Activated CD4-positive, alpha-beta memory T cell treated with anti-CD3 and anti-CD28 coated beads, Interleukin-2, amount 10 ng/mL, durations not matched to agents 7 days and 5 days (primary cell): Measurements from ENCODE around the gene MIA. TPM values are rescaled to one million over a fixed set of nuclear protein-coding genes. Genes with fewer than 3 reads are reported as not detected.
"Not testable (repeated sequence)": the region's sequence is repeated elsewhere in the genome, so short reads cannot be mapped to it uniquely, and the experiment has no call there.

Source experiments
- CTCF ChIA-PET: fragments of 350-600 bp; sonication (Branson Sonifier 250); formaldehyde crosslinking; loops from one replicate; lab custom pipeline; 2021; ENCODE audit warnings: antibody characterized with exemption, inconsistent platforms; lab: Charles Lee
- POLR2A ChIA-PET: fragments of 350-600 bp; sonication (Branson Sonifier 250); formaldehyde crosslinking; loops from one replicate; lab custom pipeline; 2021; ENCODE audit warnings: antibody characterized with exemption; lab: Charles Lee
- DNase-seq: peaks from one replicate; pipeline ENCODE4 v3.0.0-alpha.2; 2020
- H3K27ac Mint-ChIP-seq: one replicate; pipeline ENCODE4 v1.8.0; 2021; ENCODE audit warnings: mild to moderate bottlenecking, mixed read lengths
- H3K27me3 Mint-ChIP-seq: one replicate; pipeline ENCODE4 v1.8.0; 2021; ENCODE audit warnings: mixed read lengths
- H3K36me3 Mint-ChIP-seq: one replicate; pipeline ENCODE4 v1.8.0; 2021; ENCODE audit warnings: low read depth, mixed read lengths
- H3K4me1 Mint-ChIP-seq: one replicate; pipeline ENCODE4 v1.8.0; 2021; ENCODE audit warnings: mixed read lengths
- H3K4me3 Mint-ChIP-seq: one replicate; pipeline ENCODE4 v1.8.0; 2021; ENCODE audit warnings: mild to moderate bottlenecking, mixed read lengths
- H3K9me3 Mint-ChIP-seq: one replicate; pipeline ENCODE4 v1.8.0; 2021; ENCODE audit warnings: mixed read lengths
- total RNA-seq, 2 experiments: library from RNA; stranded (reverse); gene quantifications; one replicate each; pipeline ENCODE4 v1.2.3, GENCODE V29; 2021

Gene MIA
- total RNA-seq, 2 experiments from 2014 or later: not detected

GRCh38 chr19:40822161-40822560 is 46.8 kb downstream of the MIA start:
- Mint-ChIP-seq H3K36me3 (peaks cover 7% of the 10 kb centered on the region), H3K27me3 (no peaks in the 10 kb centered on the region), H3K4me3 (no peak overlapping the region), H3K27ac (no peak overlapping the region), H3K9me3 (peaks cover 7% of the 10 kb centered on the region), H3K4me1 (peaks cover 43% of the 10 kb centered on the region)
- ChIA-PET CTCF (no interaction called here), POLR2A (no interaction called here)
- DNase-seq: peak; percentile 12

- CTCF ChIA-PET, H3K27me3 Mint-ChIP-seq, H3K9me3 Mint-ChIP-seq, H3K4me3 Mint-ChIP-seq, H3K36me3 Mint-ChIP-seq, POLR2A ChIA-PET, H3K27ac Mint-ChIP-seq: not testable (repeated sequence)
- peak; percentile 6 for DNase-seq
- H3K4me1 Mint-ChIP-seq: peaks cover 43% of the 10 kb centered on the region
Measured at GRCh38 chr19:40822704-40823553, 47.6 kb downstream of the MIA start.

GRCh38 chr19:40824916-40825315 is 49.6 kb downstream of the MIA start:
- H3K27ac Mint-ChIP-seq, H3K9me3 Mint-ChIP-seq, H3K4me3 Mint-ChIP-seq, H3K27me3 Mint-ChIP-seq, CTCF ChIA-PET, POLR2A ChIA-PET: not testable (repeated sequence)
- peak; percentile 12 for DNase-seq
- Mint-ChIP-seq H3K4me1 (peaks cover 27% of the 10 kb centered on the region), H3K36me3 (peaks cover 13% of the 10 kb centered on the region)

GRCh38 chr19:40825460-40826095 is 50.3 kb downstream of the MIA start:
- peaks cover 27% of the 10 kb centered on the region for H3K4me1 Mint-ChIP-seq
- H3K4me3 Mint-ChIP-seq, H3K9me3 Mint-ChIP-seq, H3K27ac Mint-ChIP-seq, DNase-seq, CTCF ChIA-PET, H3K27me3 Mint-ChIP-seq, POLR2A ChIA-PET: not testable (repeated sequence)
- peaks cover 13% of the 10 kb centered on the region for H3K36me3 Mint-ChIP-seq

GRCh38 chr19:40826312-40826698 is 51.0 kb downstream of the MIA start:
- H3K27me3 Mint-ChIP-seq, DNase-seq, POLR2A ChIA-PET, H3K4me3 Mint-ChIP-seq, H3K9me3 Mint-ChIP-seq, CTCF ChIA-PET: not testable (repeated sequence)
- Mint-ChIP-seq H3K36me3 (peaks cover 13% of the 10 kb centered on the region), H3K4me1 (peaks cover 27% of the 10 kb centered on the region), H3K27ac (peak overlapping the region; percentile 66)

GRCh38 chr19:40826699-40827385 is 51.5 kb downstream of the MIA start:
- H3K27me3 Mint-ChIP-seq, H3K9me3 Mint-ChIP-seq, H3K4me3 Mint-ChIP-seq, POLR2A ChIA-PET: not testable (repeated sequence)
- Mint-ChIP-seq H3K4me1 (peaks cover 27% of the 10 kb centered on the region), H3K36me3 (peaks cover 13% of the 10 kb centered on the region), H3K27ac (peak overlapping the region; percentile 66)
- CTCF ChIA-PET: interaction anchor here (1.6 to 1.7 kb wide), 2 partner anchors 164 to 192 kb away, joined by 4 to 5 read pairs; no protein-coding TSS in a partner anchor
- peak; percentile 75 for DNase-seq

Other genes with a start within 250 kb of the MIA start
- gene SHKBP1, start 198.6 kb upstream of the MIA start, total RNA-seq: 100 to 1,000 TPM; 139 to 150 TPM
- gene LTBP4, start 174.2 kb upstream of the MIA start, total RNA-seq: 100 to 1,000 TPM; 121 to 122 TPM
- 1 to 10 TPM; 4.8 to 5.8 TPM for gene NUMBL, start 84.9 kb upstream of the MIA start, total RNA-seq
- gene COQ8B, start 58.6 kb upstream of the MIA start, total RNA-seq: 10 to 100 TPM; 32.5 to 37.7 TPM
- 1 to 10 TPM; 6.6 to 6.8 TPM for gene ITPKC, start 58.4 kb upstream of the MIA start, total RNA-seq
- gene ACTMAP, start 25.0 kb upstream of the MIA start, total RNA-seq: 10 to 100 TPM; 18.1 to 18.8 TPM
- 100 to 1,000 TPM; 145 to 151 TPM for gene SNRPA, start 24.3 kb upstream of the MIA start, total RNA-seq
- gene RAB4B, start 2.7 kb downstream of the MIA start, total RNA-seq: 10 to 100 TPM; 65.7 to 68.3 TPM
- 100 to 1,000 TPM; 127 to 128 TPM for gene EGLN2, start 23.7 kb downstream of the MIA start, total RNA-seq
- not detected for gene CYP2A6, start 74.9 kb downstream of the MIA start, total RNA-seq
- gene CYP2A7, start 106.7 kb downstream of the MIA start, total RNA-seq: not detected
- not detected for gene CYP2B6, start 215.8 kb downstream of the MIA start, total RNA-seq